Fibroblast of villous mesenchyme (primary cell): Measurements from ENCODE around the gene OTOF. TPM values are rescaled to one million over a fixed set of nuclear protein-coding genes. Genes with fewer than 3 reads are reported as not detected.

Source experiments
- DNase-seq: peaks from one replicate; pipeline ENCODE4 v3.0.0-alpha.2; 2010; ENCODE audit warnings: low read depth
- H3K4me3 ChIP-seq: 2 replicates; pipeline ENCODE4 v1.5.1; 2011; ENCODE audit warnings: low read depth, mild to moderate bottlenecking, low read length
- total RNA-seq: library from RNA; depleted of rRNA; stranded (reverse); fragments of >200 nt; gene quantifications from 2 replicates; pipeline ENCODE4 v1.2.3, GENCODE V29; 2012
- TF ChIP-seq, protein P1 (sequence below): IDR thresholded peaks from 2 replicates; pipeline ENCODE4 v1.5.1; 2012; ENCODE audit warnings: low read depth, mild to moderate bottlenecking, low read length; ENCODE audit not compliant: insufficient read depth

The OTOF gene
- total RNA-seq, 1 donor = under 0.01 TPM

DNA sequence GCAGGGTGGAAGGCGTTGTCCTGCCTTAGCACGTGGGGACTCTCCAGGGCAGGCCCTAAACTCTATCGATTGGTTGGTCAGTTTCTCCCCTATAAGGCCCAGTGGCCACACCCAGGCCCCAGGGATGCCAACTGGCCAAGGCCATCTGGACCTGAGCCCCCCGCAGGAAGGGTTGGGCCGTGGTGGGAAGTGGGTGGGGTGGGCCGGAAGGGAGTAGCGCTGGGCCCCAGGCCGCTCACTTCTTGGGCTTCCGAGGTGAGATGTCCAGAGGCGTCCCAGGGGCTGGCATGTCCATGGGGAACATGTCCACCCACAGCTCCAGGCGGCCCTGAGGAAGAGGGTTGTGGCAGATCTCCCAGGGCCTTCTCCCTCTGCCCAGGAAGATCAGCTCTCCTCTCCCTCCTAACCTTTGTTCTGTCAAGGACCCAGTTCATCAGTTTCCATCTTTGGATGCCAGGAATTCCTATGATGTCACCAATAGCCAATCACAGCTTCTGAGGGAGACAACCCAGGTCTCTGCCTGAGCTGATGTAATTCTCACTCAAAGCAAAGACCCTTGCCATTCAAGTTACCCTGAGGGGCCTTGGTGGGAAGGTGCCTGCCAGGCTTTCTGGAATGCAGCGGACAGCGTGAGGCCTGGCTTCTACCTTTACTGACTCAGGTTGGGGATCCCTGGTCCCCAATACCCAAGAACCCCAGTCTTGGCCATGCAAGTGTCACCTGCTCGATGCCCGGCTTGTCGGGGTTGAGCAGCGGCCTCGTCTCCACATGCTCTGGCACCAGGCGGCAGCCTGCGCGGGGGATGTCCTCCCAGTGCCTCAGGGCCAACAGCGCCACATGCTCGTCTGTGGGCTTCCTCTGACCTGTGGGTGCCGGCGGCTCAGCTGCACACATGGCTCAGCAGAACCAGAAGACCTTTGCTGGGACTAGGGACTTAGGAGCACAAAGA is 14.4 kb downstream of the OTOF start:
- TF ChIP-seq, protein P1, sequence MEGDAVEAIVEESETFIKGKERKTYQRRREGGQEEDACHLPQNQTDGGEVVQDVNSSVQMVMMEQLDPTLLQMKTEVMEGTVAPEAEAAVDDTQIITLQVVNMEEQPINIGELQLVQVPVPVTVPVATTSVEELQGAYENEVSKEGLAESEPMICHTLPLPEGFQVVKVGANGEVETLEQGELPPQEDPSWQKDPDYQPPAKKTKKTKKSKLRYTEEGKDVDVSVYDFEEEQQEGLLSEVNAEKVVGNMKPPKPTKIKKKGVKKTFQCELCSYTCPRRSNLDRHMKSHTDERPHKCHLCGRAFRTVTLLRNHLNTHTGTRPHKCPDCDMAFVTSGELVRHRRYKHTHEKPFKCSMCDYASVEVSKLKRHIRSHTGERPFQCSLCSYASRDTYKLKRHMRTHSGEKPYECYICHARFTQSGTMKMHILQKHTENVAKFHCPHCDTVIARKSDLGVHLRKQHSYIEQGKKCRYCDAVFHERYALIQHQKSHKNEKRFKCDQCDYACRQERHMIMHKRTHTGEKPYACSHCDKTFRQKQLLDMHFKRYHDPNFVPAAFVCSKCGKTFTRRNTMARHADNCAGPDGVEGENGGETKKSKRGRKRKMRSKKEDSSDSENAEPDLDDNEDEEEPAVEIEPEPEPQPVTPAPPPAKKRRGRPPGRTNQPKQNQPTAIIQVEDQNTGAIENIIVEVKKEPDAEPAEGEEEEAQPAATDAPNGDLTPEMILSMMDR = no peak
- H3K4me3 ChIP-seq = no peak overlapping the region
- DNase-seq = no peak

GRCh38 chr2:26462511-26463243 is 15.2 kb downstream of the OTOF start:
- TF ChIP-seq, protein P1 = peak; percentile 64
- peak; percentile 51 for DNase-seq

DNA sequence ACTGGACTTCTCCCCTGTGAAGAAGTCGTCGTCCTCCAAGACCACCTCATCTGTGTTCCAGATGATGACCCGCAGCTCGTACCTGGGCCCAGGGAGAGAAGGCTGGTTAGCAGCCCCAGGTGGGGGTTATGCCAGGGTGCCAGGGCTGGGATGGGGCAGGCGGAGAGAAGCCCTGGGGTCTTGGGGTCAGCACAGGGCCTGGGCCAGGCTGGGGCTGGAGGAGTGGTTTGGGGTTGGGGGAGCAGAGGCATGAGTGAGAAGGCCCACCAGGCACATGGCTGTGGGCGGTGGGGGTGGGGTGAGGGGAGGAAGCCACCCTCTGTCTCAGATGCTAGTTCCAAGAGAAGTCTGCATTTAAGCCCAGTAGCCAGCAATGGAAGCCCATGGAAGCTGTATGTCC is 15.8 kb downstream of the OTOF start:
- DNase-seq = no peak
- no peak overlapping the region for H3K4me3 ChIP-seq
- TF ChIP-seq, protein P1 = no peak

More at GRCh38 chr2:26462511-26463243, 15.2 kb downstream of the OTOF start:
- H3K4me3 ChIP-seq = no peak overlapping the region

GRCh38 chr2:26461601-26462023 is 16.3 kb downstream of the OTOF start:
- TF ChIP-seq, protein P1 = no peak
- DNase-seq = no peak
- H3K4me3 ChIP-seq = no peak overlapping the region

DNA sequence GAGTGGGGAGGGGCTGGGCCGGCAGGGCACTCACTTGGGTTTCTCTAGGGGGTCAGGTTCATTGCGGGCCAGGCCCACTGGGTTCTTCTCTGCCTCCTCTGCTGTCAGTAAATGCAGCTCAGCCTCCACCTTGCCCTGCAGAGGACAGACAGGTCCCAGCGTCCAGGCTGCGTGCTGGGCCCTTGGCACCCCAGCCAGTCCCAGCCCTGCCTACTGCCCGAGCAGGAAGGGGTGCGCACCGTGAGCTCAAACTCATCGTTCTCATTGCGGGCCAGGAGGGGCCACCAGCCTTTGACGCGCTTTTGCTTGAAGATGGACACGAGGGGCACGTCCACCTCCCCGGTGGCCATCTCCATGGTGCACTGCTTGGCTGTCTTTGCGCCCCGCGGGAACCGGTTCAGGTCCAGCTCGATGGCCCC is 17.3 kb downstream of the OTOF start:
- TF ChIP-seq, protein P1 = no peak
- DNase-seq = no peak
- H3K4me3 ChIP-seq = no peak overlapping the region

DNA sequence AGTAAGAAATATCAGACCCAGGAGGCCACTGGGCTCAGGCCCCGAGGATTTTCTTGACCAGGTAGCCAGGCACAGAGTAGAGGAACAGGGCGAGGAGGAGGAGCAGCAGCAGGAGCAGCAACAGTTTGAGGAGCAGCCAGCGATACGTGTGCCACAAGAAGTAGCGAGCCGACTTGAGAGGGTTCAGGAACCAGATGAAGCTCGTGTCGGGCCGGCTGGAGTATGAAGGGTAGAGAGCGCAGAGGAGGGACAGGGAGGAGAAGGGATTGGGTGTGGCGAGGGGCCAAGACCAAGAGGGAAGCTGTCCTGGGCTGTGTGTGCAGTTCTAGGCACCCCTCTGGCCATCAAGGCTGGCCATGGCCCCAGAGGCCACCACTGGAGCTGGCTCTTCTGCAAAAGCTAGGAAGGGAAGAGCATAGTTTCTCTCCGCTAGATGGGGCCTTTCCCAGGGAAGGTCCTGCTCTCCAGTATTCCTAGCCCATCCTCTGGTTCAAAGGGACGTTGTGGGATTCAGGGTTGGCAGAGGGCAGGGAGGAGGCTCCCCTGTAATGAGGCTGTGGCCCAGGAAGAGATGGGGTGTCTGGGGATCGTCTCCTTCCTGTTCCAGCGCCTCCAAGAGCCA is 17.8 kb downstream of the OTOF start:
- TF ChIP-seq, protein P1 = no peak
- no peak for DNase-seq
- no peak overlapping the region for H3K4me3 ChIP-seq
